ENCODE results near the gene DHH.

- TF ChIP-seq, protein P1, sequence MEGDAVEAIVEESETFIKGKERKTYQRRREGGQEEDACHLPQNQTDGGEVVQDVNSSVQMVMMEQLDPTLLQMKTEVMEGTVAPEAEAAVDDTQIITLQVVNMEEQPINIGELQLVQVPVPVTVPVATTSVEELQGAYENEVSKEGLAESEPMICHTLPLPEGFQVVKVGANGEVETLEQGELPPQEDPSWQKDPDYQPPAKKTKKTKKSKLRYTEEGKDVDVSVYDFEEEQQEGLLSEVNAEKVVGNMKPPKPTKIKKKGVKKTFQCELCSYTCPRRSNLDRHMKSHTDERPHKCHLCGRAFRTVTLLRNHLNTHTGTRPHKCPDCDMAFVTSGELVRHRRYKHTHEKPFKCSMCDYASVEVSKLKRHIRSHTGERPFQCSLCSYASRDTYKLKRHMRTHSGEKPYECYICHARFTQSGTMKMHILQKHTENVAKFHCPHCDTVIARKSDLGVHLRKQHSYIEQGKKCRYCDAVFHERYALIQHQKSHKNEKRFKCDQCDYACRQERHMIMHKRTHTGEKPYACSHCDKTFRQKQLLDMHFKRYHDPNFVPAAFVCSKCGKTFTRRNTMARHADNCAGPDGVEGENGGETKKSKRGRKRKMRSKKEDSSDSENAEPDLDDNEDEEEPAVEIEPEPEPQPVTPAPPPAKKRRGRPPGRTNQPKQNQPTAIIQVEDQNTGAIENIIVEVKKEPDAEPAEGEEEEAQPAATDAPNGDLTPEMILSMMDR (IDR thresholded peaks at IDR 0.05): peak; percentile 90
- TF ChIP-seq NFE2L2 (conservative IDR thresholded peaks at IDR 0.05; ENCODE audit: low read length) (0 out of 2 replicates have a peak, but pooled peaks have one; percentile 17), POLR2A (IDR thresholded peaks at IDR 0.05; ENCODE audit: low read length) (peak; percentile 44), RAD21 (conservative IDR thresholded peaks at IDR 0.05 in 1 of 2, IDR thresholded peaks at IDR 0.05 in 1 of 2) (peak; percentile 22 to 62), CEBPB (IDR thresholded peaks at IDR 0.05) (no peak), RNF2 (IDR thresholded peaks at IDR 0.05; ENCODE audit: borderline replicate concordance, low read depth) (no peak), ELK1 (IDR thresholded peaks at IDR 0.05; ENCODE audit: low read depth, low read length) (no peak), SREBF2 (IDR thresholded peaks at IDR 0.05) (no peak), SMC3 (IDR thresholded peaks at IDR 0.05) (peak; percentile 69), CHD4 (IDR thresholded peaks at IDR 0.05; ENCODE audit: borderline replicate concordance) (no peak)
- TF ChIP-seq, protein P2, sequence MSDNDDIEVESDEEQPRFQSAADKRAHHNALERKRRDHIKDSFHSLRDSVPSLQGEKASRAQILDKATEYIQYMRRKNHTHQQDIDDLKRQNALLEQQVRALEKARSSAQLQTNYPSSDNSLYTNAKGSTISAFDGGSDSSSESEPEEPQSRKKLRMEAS (IDR thresholded peaks at IDR 0.05): peak; percentile 96
Observed at GRCh38 chr12:49130151-49131050, 35.8 kb upstream of the DHH start.
